IPS-18a (cell line): ENCODE data around the gene UBE2V1.
"Not testable (repeated sequence)": the region's sequence is repeated elsewhere in the genome, so short reads cannot be mapped to it uniquely, and the experiment has no call there.

Experiments
- H3K27ac ChIP-seq: one replicate; pipeline ENCODE4 v1.5.1; 2013; ENCODE audit warnings: low read length
- H3K27me3 ChIP-seq: one replicate; pipeline ENCODE4 v1.6.1; 2013; ENCODE audit warnings: mild to moderate bottlenecking, low read length; ENCODE audit not compliant: control insufficient read depth, insufficient read depth
- H3K36me3 ChIP-seq: one replicate; pipeline ENCODE4 v1.6.1; 2013; ENCODE audit warnings: low read depth, low read length; ENCODE audit not compliant: control insufficient read depth
- H3K4me1 ChIP-seq: one replicate; pipeline ENCODE4 v1.6.1; 2013; ENCODE audit warnings: low read depth, low read length; ENCODE audit not compliant: control insufficient read depth
- H3K4me3 ChIP-seq: one replicate; pipeline ENCODE4 v1.5.1; 2013; ENCODE audit warnings: low read length
- H3K9ac ChIP-seq: one replicate; pipeline ENCODE4 v1.6.1; 2013; ENCODE audit warnings: mild to moderate bottlenecking, low read length, moderate library complexity
- H3K9me3 ChIP-seq: one replicate; pipeline ENCODE4 v1.6.1; 2013; ENCODE audit warnings: low read depth, low read length; ENCODE audit not compliant: control insufficient read depth

UBE2V1 gene

GRCh38 chr20:50145566-50145965, 32.6 kb upstream of the UBE2V1 start:
- Histone ChIP-seq H3K9me3 (no peaks in the 10 kb centered on the region), H3K27ac (no peak overlapping the region), H3K36me3 (peaks cover 5% of the 10 kb centered on the region), H3K4me1 (peaks cover 17% of the 10 kb centered on the region), H3K27me3 (no peaks in the 10 kb centered on the region), H3K9ac (no peak overlapping the region), H3K4me3 (no peak overlapping the region)

GRCh38 chr20:50144362-50144761, 31.4 kb upstream of the UBE2V1 start:
- Histone ChIP-seq H3K4me1 (peaks cover 17% of the 10 kb centered on the region), H3K36me3 (peaks cover 5% of the 10 kb centered on the region), H3K4me3 (no peak overlapping the region), H3K9ac (no peak overlapping the region), H3K9me3 (no peaks in the 10 kb centered on the region), H3K27me3 (no peaks in the 10 kb centered on the region), H3K27ac (no peak overlapping the region)

- Histone ChIP-seq H3K4me1 (peaks cover 17% of the 10 kb centered on the region), H3K27ac (no peak overlapping the region), H3K9ac (no peak overlapping the region), H3K27me3 (no peaks in the 10 kb centered on the region), H3K4me3 (no peak overlapping the region), H3K9me3 (no peaks in the 10 kb centered on the region), H3K36me3 (no peaks in the 10 kb centered on the region)
Measured at GRCh38 chr20:50142812-50143211, 29.9 kb upstream of the UBE2V1 start.

GRCh38 chr20:50141811-50142561, 29.0 kb upstream of the UBE2V1 start:
- Histone ChIP-seq H3K27me3 (no peaks in the 10 kb centered on the region), H3K9me3 (no peaks in the 10 kb centered on the region), H3K4me1 (peaks cover 11% of the 10 kb centered on the region), H3K36me3 (no peaks in the 10 kb centered on the region), H3K9ac (no peak overlapping the region), H3K27ac (no peak overlapping the region), H3K4me3 (no peak overlapping the region)

GRCh38 chr20:50141018-50141675, 28.2 kb upstream of the UBE2V1 start:
- Histone ChIP-seq H3K27me3 (no peaks in the 10 kb centered on the region), H3K9me3 (no peaks in the 10 kb centered on the region), H3K4me1 (peaks cover 6% of the 10 kb centered on the region), H3K4me3 (no peak overlapping the region), H3K9ac (no peak overlapping the region), H3K27ac (no peak overlapping the region), H3K36me3 (no peaks in the 10 kb centered on the region)

- Histone ChIP-seq H3K4me1 (peaks cover 6% of the 10 kb centered on the region), H3K9ac (no peak overlapping the region), H3K36me3 (no peaks in the 10 kb centered on the region), H3K27me3 (no peaks in the 10 kb centered on the region), H3K4me3 (no peak overlapping the region), H3K27ac (no peak overlapping the region), H3K9me3 (no peaks in the 10 kb centered on the region)
Measured at GRCh38 chr20:50140339-50140859, 27.4 kb upstream of the UBE2V1 start.

- peaks cover 3% of the 10 kb centered on the region for H3K36me3 ChIP-seq
- H3K4me3 ChIP-seq, result no peak overlapping the region
- no peak overlapping the region for H3K9ac ChIP-seq
- no peaks in the 10 kb centered on the region for H3K9me3 ChIP-seq
- no peaks in the 10 kb centered on the region for H3K27me3 ChIP-seq
- peaks cover 6% of the 10 kb centered on the region for H3K4me1 ChIP-seq
- H3K27ac ChIP-seq, result no peak overlapping the region
Measured at GRCh38 chr20:50138479-50139393, 25.8 kb upstream of the UBE2V1 start.

GRCh38 chr20:50138120-50138478, 25.1 kb upstream of the UBE2V1 start:
- Histone ChIP-seq H3K27ac (no peak overlapping the region), H3K9me3 (no peaks in the 10 kb centered on the region), H3K9ac (no peak overlapping the region), H3K36me3 (peaks cover 3% of the 10 kb centered on the region), H3K27me3 (no peaks in the 10 kb centered on the region), H3K4me1 (peaks cover 2% of the 10 kb centered on the region), H3K4me3 (no peak overlapping the region)

GRCh38 chr20:50137702-50138101, 24.8 kb upstream of the UBE2V1 start:
- not testable (repeated sequence) for H3K9ac ChIP-seq, H3K36me3 ChIP-seq, H3K27me3 ChIP-seq, H3K27ac ChIP-seq, H3K4me3 ChIP-seq, H3K9me3 ChIP-seq, H3K4me1 ChIP-seq

- Histone ChIP-seq H3K36me3 (peaks cover 3% of the 10 kb centered on the region), H3K4me1 (no peaks in the 10 kb centered on the region), H3K27ac (no peak overlapping the region), H3K9ac (no peak overlapping the region), H3K9me3 (no peaks in the 10 kb centered on the region), H3K4me3 (no peak overlapping the region), H3K27me3 (no peaks in the 10 kb centered on the region)
Measured at GRCh38 chr20:50136822-50137599, 24.1 kb upstream of the UBE2V1 start.

- not testable (repeated sequence) for H3K4me3 ChIP-seq, H3K4me1 ChIP-seq, H3K27me3 ChIP-seq, H3K9me3 ChIP-seq, H3K27ac ChIP-seq, H3K36me3 ChIP-seq, H3K9ac ChIP-seq
Measured at GRCh38 chr20:50135157-50135556, 22.2 kb upstream of the UBE2V1 start.
